ENCODE results near the gene LCN15. TPM values are rescaled to one million over a fixed set of nuclear protein-coding genes. Genes with fewer than 3 reads are reported as not detected.

LCN15 gene
- polyA plus RNA-seq, 1 donor (not counting 4 experiments of a cell fraction or from before 2014, with no cell fraction given), result not detected

- Histone ChIP-seq H3K79me2 (ENCODE audit: control insufficient read depth, insufficient read depth, low read length) (no peaks in the 10 kb centered on the region), H3K9me3 (ENCODE audit: control insufficient read depth, low read depth, low read length) (no peaks in the 10 kb centered on the region), H3K4me1 (ENCODE audit: control insufficient read depth, extremely low read depth, insufficient read depth, low read length) (no peaks in the 10 kb centered on the region), H3K4me3 (ENCODE audit: control insufficient read depth in 2 of 3, extremely low read depth in 1 of 3, insufficient read depth in 2 of 3, low read depth in 1 of 3, low read length in 3 of 3) (no peak within 1 kb of the TSS), H3K36me3 (ENCODE audit: control insufficient read depth in 2 of 2, extremely low read depth in 1 of 2, insufficient read depth in 2 of 2, low read length in 2 of 2) (no peaks in the 10 kb centered on the region), H2AFZ (ENCODE audit: control insufficient read depth, low read length) (no peak within 1 kb of the TSS), H3K9me1 (ENCODE audit: control insufficient read depth, extremely low read depth, insufficient read depth, low read length) (no peaks in the 10 kb centered on the region), H4K20me1 (ENCODE audit: control insufficient read depth, extremely low read depth, insufficient read depth, low read length) (no peaks in the 10 kb centered on the region), H3K27ac (ENCODE audit: control insufficient read depth, insufficient read depth, low read length) (no peak within 1 kb of the TSS), H3K9ac (ENCODE audit: control insufficient read depth, extremely low read depth, insufficient read depth, low read length) (no peak within 1 kb of the TSS), H3K4me2 (ENCODE audit: control insufficient read depth, extremely low read depth, insufficient read depth, low read depth, low read length) (no peak within 1 kb of the TSS), H3K27me3 (ENCODE audit: control insufficient read depth, extremely low read depth, insufficient read depth, low read length) (peaks cover 60% of the 10 kb centered on the region)
- TF ChIP-seq CTCF (optimal IDR thresholded peaks at IDR 0.05 in 1 of 3, IDR thresholded peaks at IDR 0.05 in 1 of 3, conservative IDR thresholded peaks at IDR 0.05 in 1 of 3; ENCODE audit: extremely low read depth in 1 of 3, insufficient read depth in 2 of 3, low read length in 3 of 3) (peak; percentile 8 to 40 (median 16)), EZH2 (IDR thresholded peaks at IDR 0.05; ENCODE audit: low read length) (peak; percentile 80)
- no peak for DNase-seq (ENCODE audit: low read depth, low spot score)
- FAIRE-seq, result no peak
- dilution Hi-C loops (cut with MboI; ENCODE audit: extremely low pct_ligation_motif_present, low sequenced_read_pairs), result no loop called here
Observed at GRCh38 chr9:136742591-136743391, 21.5 kb downstream of the LCN15 start, which contains the start of gene LCN10. LCN10 (minus strand) TSS chr9:136742940; CDS start chr9:136742903, 37 bp downstream.

DNA sequence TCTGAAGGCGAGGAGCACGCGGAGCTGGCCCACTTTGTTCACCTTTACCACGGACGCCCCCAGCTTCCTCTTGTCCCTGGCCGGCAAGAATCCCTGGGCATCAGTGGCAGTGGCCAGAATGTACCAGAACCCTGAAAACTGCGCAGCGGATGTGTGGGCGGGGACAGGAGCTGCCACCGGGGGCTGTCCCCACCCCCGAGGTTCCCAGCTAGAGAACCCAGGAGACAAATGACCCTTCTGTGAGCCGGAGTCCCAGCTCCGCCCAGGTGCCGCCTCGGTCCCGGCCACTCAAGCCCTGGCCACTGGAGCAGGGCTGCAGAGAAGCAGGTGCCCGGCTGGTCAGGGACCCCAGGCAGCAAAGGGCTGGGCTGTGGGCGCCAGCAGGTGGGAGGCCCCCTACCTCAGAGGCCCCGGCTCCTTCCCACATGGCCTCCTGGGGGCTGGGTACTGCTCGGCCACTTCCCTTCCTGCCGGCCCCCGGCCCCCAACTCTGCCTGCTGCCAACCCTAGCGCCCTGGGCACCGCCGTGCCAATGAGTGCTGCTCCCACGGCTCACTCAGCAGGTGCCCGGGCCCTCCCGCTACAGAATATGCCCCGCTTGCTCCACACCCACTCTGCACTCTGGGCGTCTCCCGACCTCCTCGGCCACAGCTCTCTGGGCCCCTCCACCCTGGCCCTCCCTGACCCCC lies 22.3 kb downstream of the LCN15 start:
- dilution Hi-C loops (cut with MboI; ENCODE audit: extremely low pct_ligation_motif_present, low sequenced_read_pairs), result no loop called here
- H3K36me3 ChIP-seq (ENCODE audit: control insufficient read depth in 2 of 2, extremely low read depth in 1 of 2, insufficient read depth in 2 of 2, low read length in 2 of 2), result no peaks in the 10 kb centered on the region
- no peak overlapping the region for H2AFZ ChIP-seq (ENCODE audit: control insufficient read depth, low read length)
- no peaks in the 10 kb centered on the region for H3K79me2 ChIP-seq (ENCODE audit: control insufficient read depth, insufficient read depth, low read length)
- no peaks in the 10 kb centered on the region for H3K4me1 ChIP-seq (ENCODE audit: control insufficient read depth, extremely low read depth, insufficient read depth, low read length)
- FAIRE-seq (no peak), DNase-seq (ENCODE audit: low read depth, low spot score) (no peak)
- no peak overlapping the region for H3K4me3 ChIP-seq (ENCODE audit: control insufficient read depth in 2 of 3, extremely low read depth in 1 of 3, insufficient read depth in 2 of 3, low read depth in 1 of 3, low read length in 3 of 3)
- H3K4me2 ChIP-seq (ENCODE audit: control insufficient read depth, extremely low read depth, insufficient read depth, low read depth, low read length), result no peak overlapping the region
- H3K9me1 ChIP-seq (ENCODE audit: control insufficient read depth, extremely low read depth, insufficient read depth, low read length), result no peaks in the 10 kb centered on the region
- H3K27me3 ChIP-seq (ENCODE audit: control insufficient read depth, extremely low read depth, insufficient read depth, low read length), result peaks cover 60% of the 10 kb centered on the region
- no peak overlapping the region for H3K27ac ChIP-seq (ENCODE audit: control insufficient read depth, insufficient read depth, low read length)
- TF ChIP-seq CTCF (optimal IDR thresholded peaks at IDR 0.05 in 1 of 3, IDR thresholded peaks at IDR 0.05 in 1 of 3, conservative IDR thresholded peaks at IDR 0.05 in 1 of 3; ENCODE audit: extremely low read depth in 1 of 3, insufficient read depth in 2 of 3, low read length in 3 of 3) (no peak), EZH2 (IDR thresholded peaks at IDR 0.05; ENCODE audit: low read length) (peak; percentile 93)
- no peaks in the 10 kb centered on the region for H3K9me3 ChIP-seq (ENCODE audit: control insufficient read depth, low read depth, low read length)
- no peak overlapping the region for H3K9ac ChIP-seq (ENCODE audit: control insufficient read depth, extremely low read depth, insufficient read depth, low read length)
- no peaks in the 10 kb centered on the region for H4K20me1 ChIP-seq (ENCODE audit: control insufficient read depth, extremely low read depth, insufficient read depth, low read length)

Measured in keratinocyte (primary cell).